ENCODE results near the gene NTPCR.
"Not testable (repeated sequence)": the region's sequence is repeated elsewhere in the genome, so short reads cannot be mapped to it uniquely, and the experiment has no call there.

Gene NTPCR

DNA sequence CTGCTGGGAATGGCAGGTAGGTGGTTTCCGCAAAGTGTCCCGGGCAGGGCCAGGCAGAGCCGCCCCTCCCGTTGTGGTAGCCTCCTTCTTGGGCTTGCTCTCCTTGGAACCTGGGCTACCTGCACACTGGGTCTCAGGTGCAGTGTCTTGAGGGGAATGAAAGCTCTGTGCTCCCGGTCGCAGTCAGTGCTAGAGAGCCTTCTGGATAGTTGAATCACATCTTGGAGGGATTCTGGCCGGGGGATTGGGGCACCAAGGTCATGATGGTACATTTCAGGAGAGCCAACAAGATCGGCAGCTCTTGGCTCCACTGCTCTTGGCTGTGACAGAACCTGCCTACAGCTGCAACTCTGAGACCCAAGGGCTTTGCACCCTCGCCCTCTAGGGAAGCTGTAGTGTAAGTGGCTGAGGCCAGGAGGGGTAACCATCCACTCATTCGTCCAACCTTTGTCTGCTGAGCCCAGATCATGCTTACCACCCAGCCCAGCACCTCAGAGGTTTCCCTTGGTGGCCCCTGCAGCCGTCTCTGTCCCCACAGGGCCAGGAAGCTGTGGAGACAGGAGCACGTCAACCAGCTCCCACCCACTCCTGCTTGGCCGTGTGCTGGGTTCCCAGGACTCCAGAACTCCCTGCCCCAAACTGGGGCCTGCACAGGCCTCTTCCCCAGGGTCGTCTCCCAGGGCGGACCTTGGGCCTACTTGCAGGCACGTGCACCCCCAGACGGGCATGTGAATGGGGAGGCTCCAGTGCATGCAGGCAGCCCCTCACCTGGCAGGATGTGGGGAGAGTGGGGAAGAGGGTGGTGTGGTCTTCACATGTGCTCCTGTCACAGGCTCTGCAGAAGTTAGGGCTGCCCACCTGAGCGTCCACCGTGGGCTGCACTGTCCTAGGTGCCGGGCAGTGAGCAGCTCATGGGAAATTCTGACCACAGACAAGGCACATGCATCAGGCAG, 40.0 kb downstream of the NTPCR start:
- peaks cover 3% of the 10 kb centered on the region for H3K4me1 Mint-ChIP-seq
- peaks cover 33% of the 10 kb centered on the region for H3K36me3 Mint-ChIP-seq
- H3K9me3 Mint-ChIP-seq: peaks cover 13% of the 10 kb centered on the region
- no peak overlapping the region for H3K4me3 Mint-ChIP-seq
- DNase-seq: no peak
- no peak overlapping the region for H3K27ac Mint-ChIP-seq
- CTCF ChIA-PET: interaction anchor here (1.4 kb wide), 1 partner anchor 35 kb away, joined by 5 read pairs; no protein-coding TSS in a partner anchor
- H3K27me3 Mint-ChIP-seq: no peaks in the 10 kb centered on the region

DNA sequence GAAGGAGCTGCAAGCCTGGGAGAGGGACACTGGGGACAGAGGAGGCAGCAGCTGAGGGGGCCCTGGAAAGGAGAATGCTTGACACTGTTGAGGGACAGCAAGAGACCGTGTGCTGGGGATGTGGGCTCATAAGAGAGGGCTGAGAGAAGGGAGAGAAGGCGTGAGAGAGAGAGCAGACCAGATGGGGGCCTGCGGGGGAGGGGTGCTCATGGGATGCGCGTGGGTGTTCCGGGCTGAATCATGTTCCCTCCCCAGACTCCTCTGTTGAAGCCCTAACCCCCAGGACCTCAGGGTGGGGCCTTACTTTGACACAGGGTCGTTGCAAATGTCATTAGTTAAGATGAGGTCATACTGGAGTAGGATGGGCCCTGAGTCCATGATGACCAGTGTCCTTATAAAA, 40.8 kb downstream of the NTPCR start:
- no peaks in the 10 kb centered on the region for H3K27me3 Mint-ChIP-seq
- peaks cover 3% of the 10 kb centered on the region for H3K4me1 Mint-ChIP-seq
- H3K9me3 Mint-ChIP-seq: peaks cover 13% of the 10 kb centered on the region
- H3K4me3 Mint-ChIP-seq: no peak overlapping the region
- H3K36me3 Mint-ChIP-seq: peaks cover 36% of the 10 kb centered on the region
- CTCF ChIA-PET: interaction anchor here (1.4 kb wide), 1 partner anchor 34 kb away, joined by 5 read pairs; no protein-coding TSS in a partner anchor
- no peak for DNase-seq
- no peak overlapping the region for H3K27ac Mint-ChIP-seq

DNA sequence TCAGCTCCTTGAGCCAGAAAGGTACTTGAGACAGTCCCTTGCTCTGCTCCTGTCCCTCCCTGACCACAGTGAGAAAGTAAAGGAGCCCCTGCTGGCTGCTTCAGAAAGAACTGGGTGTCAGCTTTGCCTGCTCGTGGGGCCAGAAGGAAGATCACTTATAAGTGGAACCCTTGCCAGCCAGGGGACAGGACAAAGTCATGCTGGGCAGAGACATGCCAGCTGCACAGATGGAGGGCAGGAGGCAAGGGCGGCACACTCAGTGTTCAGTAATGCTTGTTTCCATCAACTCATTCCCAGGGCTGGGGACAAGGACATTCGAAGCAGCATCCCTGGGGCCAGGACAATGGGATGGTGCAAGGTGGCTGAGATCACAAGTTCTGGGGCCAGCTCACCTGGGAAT, 41.8 kb downstream of the NTPCR start:
- H3K9me3 Mint-ChIP-seq: peaks cover 13% of the 10 kb centered on the region
- peaks cover 45% of the 10 kb centered on the region for H3K36me3 Mint-ChIP-seq
- CTCF ChIA-PET: no interaction called here
- no peak overlapping the region for H3K4me3 Mint-ChIP-seq
- H3K27ac Mint-ChIP-seq: no peak overlapping the region
- DNase-seq: no peak
- peaks cover 3% of the 10 kb centered on the region for H3K4me1 Mint-ChIP-seq
- H3K27me3 Mint-ChIP-seq: no peaks in the 10 kb centered on the region

DNA sequence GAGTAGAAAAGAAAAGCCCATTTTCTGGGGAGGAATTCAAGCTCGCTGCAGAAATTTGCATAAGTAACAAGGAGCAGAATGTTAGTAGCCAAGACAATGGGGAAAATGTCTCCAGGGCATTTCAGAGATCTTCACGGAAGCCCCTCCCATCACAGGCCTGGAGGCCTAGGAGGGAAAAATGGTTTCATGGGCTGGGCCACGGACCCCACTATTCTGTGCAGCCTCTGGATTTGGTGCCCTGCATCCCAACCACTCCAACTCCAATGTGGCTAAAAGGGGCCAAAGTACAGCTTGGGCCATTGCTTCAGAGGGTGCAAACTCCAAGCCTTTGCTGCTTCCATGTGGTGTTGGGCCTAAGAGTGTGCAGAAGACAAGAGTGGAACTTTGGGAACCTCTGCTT, 43.1 kb downstream of the NTPCR start:
- H3K27ac Mint-ChIP-seq: no peak overlapping the region
- CTCF ChIA-PET: no interaction called here
- H3K9me3 Mint-ChIP-seq: peaks cover 13% of the 10 kb centered on the region
- no peaks in the 10 kb centered on the region for H3K27me3 Mint-ChIP-seq
- no peak overlapping the region for H3K4me3 Mint-ChIP-seq
- H3K36me3 Mint-ChIP-seq: peaks cover 57% of the 10 kb centered on the region
- H3K4me1 Mint-ChIP-seq: peaks cover 3% of the 10 kb centered on the region
- DNase-seq: no peak

DNA sequence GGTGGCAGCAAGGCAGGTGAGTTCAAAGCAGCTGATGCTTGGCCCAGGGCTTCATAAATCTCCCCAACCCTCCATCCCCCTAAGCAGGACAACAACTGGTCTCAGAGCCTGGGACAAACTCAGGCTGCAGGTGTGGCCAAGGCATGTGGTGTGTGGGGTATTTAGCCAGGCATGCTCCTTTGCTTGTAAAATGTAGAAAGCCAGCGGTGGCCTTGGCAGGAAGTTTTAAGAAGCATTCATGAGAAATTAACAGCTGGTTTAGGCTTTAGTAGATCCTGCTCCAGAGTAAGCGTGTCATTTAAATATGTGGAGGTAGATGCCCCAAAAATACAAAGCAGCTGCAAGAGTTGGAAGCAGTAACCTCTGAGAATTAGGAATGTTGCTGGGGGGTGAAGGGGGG, 44.8 kb downstream of the NTPCR start:
- CTCF ChIA-PET: no interaction called here
- no peak for DNase-seq
- no peak overlapping the region for H3K27ac Mint-ChIP-seq
- peaks cover 3% of the 10 kb centered on the region for H3K4me1 Mint-ChIP-seq
- H3K36me3 Mint-ChIP-seq: peaks cover 68% of the 10 kb centered on the region
- no peaks in the 10 kb centered on the region for H3K27me3 Mint-ChIP-seq
- peaks cover 13% of the 10 kb centered on the region for H3K9me3 Mint-ChIP-seq
- no peak overlapping the region for H3K4me3 Mint-ChIP-seq

DNA sequence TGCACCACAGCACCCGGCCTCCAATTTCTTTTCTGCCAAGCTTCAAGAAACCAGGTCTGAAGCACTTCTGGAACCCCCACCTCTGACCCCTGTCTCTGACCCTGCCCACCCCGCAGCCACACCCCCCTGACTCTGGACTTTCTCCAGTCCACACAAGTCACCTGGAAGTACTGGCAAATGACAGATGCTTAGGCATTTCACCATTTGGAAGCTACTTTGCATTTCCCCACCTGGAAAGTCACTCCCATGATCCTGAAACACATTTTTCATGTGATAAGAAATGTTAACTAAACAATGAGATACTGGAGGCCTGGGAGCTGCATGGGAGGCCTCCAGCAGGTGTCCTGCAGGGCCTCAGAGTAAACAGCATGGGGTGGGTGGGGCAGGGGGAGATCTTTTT, 45.7 kb downstream of the NTPCR start:
- CTCF ChIA-PET: no interaction called here
- Mint-ChIP-seq H3K27ac (no peak overlapping the region), H3K9me3 (peaks cover 13% of the 10 kb centered on the region), H3K4me3 (no peak overlapping the region), H3K4me1 (no peaks in the 10 kb centered on the region), H3K36me3 (peaks cover 69% of the 10 kb centered on the region), H3K27me3 (no peaks in the 10 kb centered on the region)
- no peak for DNase-seq

DNA sequence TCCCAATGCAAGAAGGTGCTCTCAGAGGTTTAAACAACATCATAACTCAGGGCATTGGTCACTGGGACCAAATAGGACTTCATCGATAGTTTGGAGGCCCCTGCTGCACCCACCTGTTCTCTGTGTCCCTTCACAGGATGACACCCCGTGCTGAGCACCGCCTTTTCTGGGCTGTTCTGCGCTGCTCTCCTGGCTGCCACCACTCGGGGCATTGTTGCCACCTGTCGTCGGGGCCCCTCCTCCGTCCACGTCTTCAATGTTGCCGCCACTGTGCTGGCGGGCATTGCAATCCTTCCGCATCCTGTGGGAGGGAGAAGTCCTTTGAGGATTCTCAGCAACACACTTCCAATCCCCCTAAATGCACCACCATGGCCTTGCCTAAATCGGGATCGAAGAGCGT, 47.7 kb downstream of the NTPCR start:
- Mint-ChIP-seq H3K36me3 (peaks cover 64% of the 10 kb centered on the region), H3K27me3 (no peaks in the 10 kb centered on the region), H3K9me3 (peaks cover 9% of the 10 kb centered on the region), H3K27ac (no peak overlapping the region), H3K4me1 (no peaks in the 10 kb centered on the region), H3K4me3 (no peak overlapping the region)
- CTCF ChIA-PET: no interaction called here
- DNase-seq: no peak

DNA sequence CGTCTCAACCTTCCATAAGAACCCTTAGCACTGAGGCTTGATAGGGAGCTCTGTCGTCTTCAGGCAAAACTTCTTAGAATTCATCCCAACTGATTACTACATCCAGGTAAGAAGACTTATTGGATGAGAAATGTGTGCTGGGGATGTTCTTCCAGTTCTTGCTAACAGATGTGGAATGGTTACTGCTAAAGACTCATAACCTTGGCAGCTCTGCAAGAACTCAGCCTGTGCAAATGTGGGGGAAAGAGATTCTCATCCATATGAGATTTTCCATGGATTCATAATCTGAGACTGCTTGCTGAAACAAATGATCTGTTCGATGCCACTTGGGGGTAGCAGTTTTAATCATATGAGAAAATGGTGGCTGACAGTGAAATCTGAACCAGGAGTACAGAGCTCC, 48.2 kb downstream of the NTPCR start:
- Mint-ChIP-seq H3K4me3 (no peak overlapping the region), H3K27me3 (no peaks in the 10 kb centered on the region), H3K9me3 (peaks cover 6% of the 10 kb centered on the region), H3K36me3 (peaks cover 60% of the 10 kb centered on the region), H3K4me1 (no peaks in the 10 kb centered on the region), H3K27ac (no peak overlapping the region)
- CTCF ChIA-PET: no interaction called here
- no peak for DNase-seq

DNA sequence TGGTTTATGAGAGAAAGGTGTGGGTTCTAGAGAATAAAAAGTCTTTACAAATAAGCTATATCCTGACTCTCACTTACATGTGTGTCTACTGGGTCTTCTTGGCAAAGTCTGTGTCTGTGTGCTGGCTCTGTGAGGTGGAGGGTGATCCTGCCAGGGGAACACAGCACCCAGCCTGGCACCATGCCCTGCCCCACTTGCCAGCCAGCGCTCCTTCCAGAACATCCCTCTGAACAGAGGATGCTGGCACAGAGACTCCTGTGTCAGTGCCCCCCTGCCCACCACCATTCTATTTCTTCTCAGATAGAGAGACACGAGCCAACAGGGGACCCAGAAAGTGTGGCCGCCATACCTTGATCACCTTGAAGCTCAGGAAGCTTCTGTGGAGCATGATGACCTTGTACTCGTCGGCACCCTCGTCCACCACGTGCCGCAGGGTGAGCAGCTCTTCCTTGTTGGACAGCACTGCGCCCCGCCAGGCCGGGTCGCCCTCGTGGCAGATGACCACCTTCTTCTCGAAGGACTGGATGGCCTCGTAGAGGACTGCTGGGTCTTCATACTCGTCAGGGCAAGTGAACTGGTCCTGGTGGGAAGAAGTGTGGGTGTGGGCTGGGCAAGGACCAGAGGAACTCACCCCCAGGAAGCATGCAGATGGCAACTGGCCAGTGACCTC, 49.7 kb downstream of the NTPCR start:
- H3K27me3 Mint-ChIP-seq: no peaks in the 10 kb centered on the region
- no peak overlapping the region for H3K4me3 Mint-ChIP-seq
- CTCF ChIA-PET: no interaction called here
- peaks cover 48% of the 10 kb centered on the region for H3K36me3 Mint-ChIP-seq
- no peak for DNase-seq
- no peaks in the 10 kb centered on the region for H3K9me3 Mint-ChIP-seq
- H3K4me1 Mint-ChIP-seq: no peaks in the 10 kb centered on the region
- H3K27ac Mint-ChIP-seq: no peak overlapping the region

DNA sequence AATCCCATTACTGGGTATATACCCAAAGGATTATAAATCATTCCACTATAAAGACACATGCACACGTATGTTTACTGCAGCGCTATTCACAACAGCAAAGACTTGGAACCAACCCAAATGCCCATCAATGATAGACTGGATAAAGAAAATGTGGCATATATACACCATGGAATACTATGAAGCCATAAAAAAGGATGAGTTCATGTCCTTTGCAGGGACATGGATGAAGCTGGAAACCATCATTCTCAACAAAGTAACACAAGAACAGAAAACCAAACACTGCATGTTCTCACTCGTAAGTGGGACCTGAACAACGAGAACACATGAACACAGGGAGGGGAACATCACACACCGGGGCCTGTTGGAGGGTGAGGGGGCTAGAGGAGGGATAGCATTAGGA, 53.2 kb downstream of the NTPCR start:
- H3K9me3 Mint-ChIP-seq, H3K4me1 Mint-ChIP-seq, H3K27ac Mint-ChIP-seq, DNase-seq, H3K27me3 Mint-ChIP-seq, CTCF ChIA-PET, H3K4me3 Mint-ChIP-seq: not testable (repeated sequence)
- peaks cover 29% of the 10 kb centered on the region for H3K36me3 Mint-ChIP-seq

DNA sequence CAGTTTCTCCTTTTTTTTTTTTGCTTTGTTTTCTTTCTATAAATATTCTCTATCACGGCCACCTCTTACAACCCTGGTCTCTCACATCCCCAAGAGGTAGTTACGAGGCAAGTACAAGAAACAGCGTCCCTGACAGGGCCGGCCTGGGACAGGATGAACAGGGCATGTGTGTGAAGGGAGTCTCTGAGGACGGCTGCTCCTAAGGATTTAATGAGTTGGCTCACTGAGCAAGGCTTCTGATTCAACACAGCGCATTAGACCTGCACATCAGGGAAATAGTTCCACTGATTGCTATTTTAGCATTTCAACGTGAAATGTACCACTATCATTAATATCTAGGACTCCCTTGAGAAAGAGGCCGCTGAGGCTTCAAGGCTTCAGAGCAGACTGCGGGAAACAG, 54.0 kb downstream of the NTPCR start:
- CTCF ChIA-PET: no interaction called here
- H3K4me3 Mint-ChIP-seq: no peak overlapping the region
- no peaks in the 10 kb centered on the region for H3K27me3 Mint-ChIP-seq
- H3K9me3 Mint-ChIP-seq: no peaks in the 10 kb centered on the region
- peaks cover 24% of the 10 kb centered on the region for H3K36me3 Mint-ChIP-seq
- no peaks in the 10 kb centered on the region for H3K4me1 Mint-ChIP-seq
- H3K27ac Mint-ChIP-seq: no peak overlapping the region
- DNase-seq: no peak

DNA sequence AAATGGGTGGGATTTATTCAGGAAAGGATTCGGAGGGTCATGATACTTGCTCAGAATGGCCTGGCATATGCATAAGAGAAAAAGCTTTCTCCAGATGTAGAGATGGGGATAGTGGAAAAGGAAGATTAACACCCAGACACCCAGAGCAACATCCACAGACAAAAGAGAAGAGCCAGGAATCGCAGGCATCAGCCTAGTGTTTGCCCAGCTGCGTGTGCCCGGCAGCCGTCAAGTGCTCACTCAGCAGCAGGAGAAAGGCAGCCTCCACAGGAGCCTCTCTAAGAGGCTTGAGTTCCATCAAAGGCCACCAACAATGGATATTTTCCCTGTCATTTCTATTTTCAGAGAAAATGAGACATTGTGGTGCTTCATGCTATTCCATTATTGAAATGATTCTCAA, 54.7 kb downstream of the NTPCR start:
- CTCF ChIA-PET: interaction anchor here (1.4 kb wide), 1 partner anchor 30 kb away, joined by 4 read pairs; no protein-coding TSS in a partner anchor
- Mint-ChIP-seq H3K27me3 (no peaks in the 10 kb centered on the region), H3K4me1 (no peaks in the 10 kb centered on the region), H3K27ac (no peak overlapping the region), H3K9me3 (no peaks in the 10 kb centered on the region), H3K4me3 (no peak overlapping the region), H3K36me3 (peaks cover 19% of the 10 kb centered on the region)
- DNase-seq: no peak

DNA sequence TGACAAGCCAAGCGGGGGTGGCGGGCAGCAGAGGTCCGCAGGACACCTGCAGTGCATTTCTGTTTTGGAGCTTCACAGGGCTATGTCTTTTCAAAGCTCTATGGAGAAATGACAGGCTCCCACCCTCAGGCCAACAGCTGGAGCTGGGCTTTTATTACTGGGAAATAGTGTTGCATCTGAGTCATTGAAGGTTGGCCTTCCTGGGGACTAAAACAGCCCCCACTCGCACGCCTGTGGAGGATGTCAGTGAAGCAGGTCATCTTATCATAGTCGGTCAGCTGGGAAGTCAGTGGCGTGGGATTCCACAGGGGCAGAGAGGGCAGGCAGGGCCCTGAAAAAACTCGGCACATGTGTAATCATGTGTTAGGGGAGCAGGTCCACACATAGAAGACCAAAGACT, 55.3 kb downstream of the NTPCR start:
- CTCF ChIA-PET: interaction anchor here (1.4 kb wide), 1 partner anchor 30 kb away, joined by 4 read pairs; no protein-coding TSS in a partner anchor

DNA sequence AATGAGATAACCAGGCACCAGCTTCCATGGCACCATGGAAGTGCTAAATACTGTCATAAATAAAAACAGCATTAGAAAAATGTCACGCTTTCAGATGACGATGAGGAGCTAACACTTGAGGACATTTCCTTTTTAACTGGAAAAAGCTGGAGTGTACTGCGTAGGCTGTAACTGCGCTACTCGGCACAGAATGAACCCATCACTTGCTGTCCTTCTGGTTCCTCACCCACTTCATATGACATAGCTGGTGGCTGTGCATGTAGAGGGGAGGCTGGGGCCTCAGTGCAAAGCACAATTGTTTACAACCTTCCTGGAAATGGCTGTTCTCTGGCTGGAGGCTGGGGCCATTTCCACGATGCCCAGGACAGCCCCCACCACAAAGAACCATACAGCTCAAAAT, 55.7 kb downstream of the NTPCR start:
- CTCF ChIA-PET: interaction anchor here (1.4 kb wide), 1 partner anchor 29 kb away, joined by 4 read pairs; no protein-coding TSS in a partner anchor

More for the DNA sequence above, 55.3 kb downstream of the NTPCR start:
- Mint-ChIP-seq H3K27me3 (no peaks in the 10 kb centered on the region), H3K27ac (peak overlapping the region; percentile 68), H3K4me3 (no peak overlapping the region), H3K36me3 (peaks cover 16% of the 10 kb centered on the region), H3K9me3 (no peaks in the 10 kb centered on the region), H3K4me1 (no peaks in the 10 kb centered on the region)
- DNase-seq: no peak

More for the DNA sequence above, 55.7 kb downstream of the NTPCR start:
- Mint-ChIP-seq H3K36me3 (peaks cover 15% of the 10 kb centered on the region), H3K27me3 (no peaks in the 10 kb centered on the region), H3K27ac (no peak overlapping the region), H3K9me3 (no peaks in the 10 kb centered on the region), H3K4me3 (no peak overlapping the region), H3K4me1 (no peaks in the 10 kb centered on the region)
- no peak for DNase-seq
